C4-2B (cell line): ENCODE measurements around the gene POLR2H.

Experiments used
- CTCF ChIP-seq: fragments of 450-650 bp; conservative IDR thresholded peaks from 2 replicates; pipeline ENCODE4 v1.5.1; 2017; ENCODE audit warnings: mild to moderate bottlenecking
- ZFX ChIP-seq: fragments of 450-650 bp; IDR thresholded peaks from 2 replicates; pipeline ENCODE4 v1.6.1; 2017

DNA sequence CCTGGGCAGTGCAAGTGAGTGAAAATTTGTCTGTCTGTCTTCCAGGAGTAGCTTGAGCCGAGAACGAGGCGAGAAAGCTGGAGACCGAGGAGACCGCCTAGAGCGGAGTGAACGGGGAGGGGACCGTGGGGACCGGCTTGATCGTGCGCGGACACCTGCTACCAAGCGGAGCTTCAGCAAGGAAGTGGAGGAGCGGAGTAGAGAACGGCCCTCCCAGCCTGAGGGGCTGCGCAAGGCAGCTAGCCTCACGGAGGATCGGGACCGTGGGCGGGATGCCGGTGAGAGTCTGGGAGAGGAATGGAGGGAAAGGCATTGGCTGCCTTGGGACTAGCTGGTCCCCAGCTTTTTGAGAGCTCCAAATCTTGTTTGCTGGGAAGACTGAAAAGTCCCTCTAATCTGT lies 34.3 kb upstream of the POLR2H start:
- no peak for TF ChIP-seq CTCF
- TF ChIP-seq ZFX = no peak
